RWPE2 (cell line): ENCODE data around the gene GIMAP8.

ENCODE experiments used
- ATAC-seq: fragments of 200-7000 bp; cut with Tn5 transposase; 3 replicates; pipeline ENCODE4 v1.9.1; 2021; ENCODE audit warnings: low read depth
- DNase-seq: peaks from one replicate; pipeline ENCODE4 v3.0.0-alpha.2; 2020; ENCODE audit warnings: low spot score
- H3K27ac ChIP-seq: fragments of 450-650 bp; 2 replicates; pipeline ENCODE4 v1.5.1; 2017; ENCODE audit warnings: mild to moderate bottlenecking; ENCODE audit not compliant: poor library complexity, severe bottlenecking
- H3K27me3 ChIP-seq: fragments of 250-450 bp; sonication (Bioruptor Pico); 2 replicates; pipeline ENCODE4 v1.5.1; 2021; ENCODE audit warnings: mild to moderate bottlenecking, moderate library complexity; ENCODE audit not compliant: insufficient read depth, poor library complexity, severe bottlenecking
- H3K36me3 ChIP-seq: fragments of 250-450 bp; sonication (Bioruptor Pico); 2 replicates; pipeline ENCODE4 v1.5.1; 2020; ENCODE audit warnings: low read depth, mild to moderate bottlenecking, moderate library complexity
- H3K4me1 ChIP-seq: fragments of 250-450 bp; sonication (Bioruptor Pico); 2 replicates; pipeline ENCODE4 v1.5.1; 2021; ENCODE audit warnings: mild to moderate bottlenecking, moderate library complexity; ENCODE audit not compliant: insufficient read depth, poor library complexity, severe bottlenecking
- H3K4me3 ChIP-seq: fragments of 250-450 bp; sonication (Bioruptor Pico); 2 replicates; pipeline ENCODE4 v1.5.1; 2021; ENCODE audit warnings: mild to moderate bottlenecking, moderate library complexity; ENCODE audit not compliant: severe bottlenecking
- H3K9me3 ChIP-seq: fragments of 250-450 bp; sonication (Bioruptor Pico); 2 replicates; pipeline ENCODE4 v1.5.1; 2021; ENCODE audit warnings: mild to moderate bottlenecking, moderate library complexity; ENCODE audit not compliant: severe bottlenecking
- TF ChIP-seq, protein P1 (sequence below): fragments of 450-650 bp; IDR thresholded peaks from one replicate; pipeline ENCODE4 v1.5.1; 2017; ENCODE audit warnings: mild to moderate bottlenecking, moderate library complexity; ENCODE audit not compliant: poor library complexity, severe bottlenecking

Gene GIMAP8

DNA sequence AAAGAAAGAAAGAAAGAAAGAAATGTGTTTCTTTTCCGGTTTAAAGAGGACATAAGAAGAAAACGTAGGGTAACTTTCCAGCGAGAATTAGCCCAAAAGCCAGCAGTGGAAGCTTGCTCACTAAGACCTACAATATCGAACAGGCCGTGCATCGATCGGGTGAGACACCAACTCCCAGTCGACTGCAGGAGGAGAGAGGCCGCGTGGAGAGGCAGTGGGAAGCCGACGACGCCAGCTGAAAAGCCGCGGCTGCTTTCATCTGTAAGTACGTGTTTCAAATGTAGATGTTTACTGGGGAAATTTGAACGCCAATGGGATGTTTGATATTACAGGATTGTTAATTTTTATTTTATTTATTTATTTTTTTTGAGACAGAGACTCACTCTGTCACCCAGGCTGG is 28.6 kb upstream of the GIMAP8 start:
- H3K4me3 ChIP-seq: no peak overlapping the region
- no peaks in the 10 kb centered on the region for H3K4me1 ChIP-seq
- no peak overlapping the region for H3K27ac ChIP-seq
- TF ChIP-seq, protein P1, sequence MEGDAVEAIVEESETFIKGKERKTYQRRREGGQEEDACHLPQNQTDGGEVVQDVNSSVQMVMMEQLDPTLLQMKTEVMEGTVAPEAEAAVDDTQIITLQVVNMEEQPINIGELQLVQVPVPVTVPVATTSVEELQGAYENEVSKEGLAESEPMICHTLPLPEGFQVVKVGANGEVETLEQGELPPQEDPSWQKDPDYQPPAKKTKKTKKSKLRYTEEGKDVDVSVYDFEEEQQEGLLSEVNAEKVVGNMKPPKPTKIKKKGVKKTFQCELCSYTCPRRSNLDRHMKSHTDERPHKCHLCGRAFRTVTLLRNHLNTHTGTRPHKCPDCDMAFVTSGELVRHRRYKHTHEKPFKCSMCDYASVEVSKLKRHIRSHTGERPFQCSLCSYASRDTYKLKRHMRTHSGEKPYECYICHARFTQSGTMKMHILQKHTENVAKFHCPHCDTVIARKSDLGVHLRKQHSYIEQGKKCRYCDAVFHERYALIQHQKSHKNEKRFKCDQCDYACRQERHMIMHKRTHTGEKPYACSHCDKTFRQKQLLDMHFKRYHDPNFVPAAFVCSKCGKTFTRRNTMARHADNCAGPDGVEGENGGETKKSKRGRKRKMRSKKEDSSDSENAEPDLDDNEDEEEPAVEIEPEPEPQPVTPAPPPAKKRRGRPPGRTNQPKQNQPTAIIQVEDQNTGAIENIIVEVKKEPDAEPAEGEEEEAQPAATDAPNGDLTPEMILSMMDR: no peak
- no peaks in the 10 kb centered on the region for H3K36me3 ChIP-seq
- no peak for ATAC-seq
- no peaks in the 10 kb centered on the region for H3K9me3 ChIP-seq
- H3K27me3 ChIP-seq: no peaks in the 10 kb centered on the region
- no peak for DNase-seq

DNA sequence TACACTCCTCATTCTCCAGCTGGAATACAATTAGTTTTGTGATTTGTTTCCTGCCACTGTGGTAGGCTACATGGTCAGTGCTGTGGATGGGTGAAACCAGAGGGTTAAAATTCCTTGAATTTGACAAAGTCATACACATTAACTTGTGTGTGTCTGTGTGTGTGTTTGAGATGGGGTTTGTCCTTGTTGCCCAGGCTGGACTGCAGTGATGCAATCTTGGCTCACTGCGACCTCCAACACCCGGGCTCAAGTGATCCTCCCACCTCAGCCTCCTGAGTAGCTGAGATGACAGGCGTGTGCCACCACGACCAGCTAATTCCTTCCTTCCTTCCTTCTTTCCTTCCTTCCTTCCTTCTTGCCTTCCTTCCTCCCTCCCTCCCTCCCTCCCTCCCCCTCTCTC is 24.8 kb upstream of the GIMAP8 start:
- H3K4me3 ChIP-seq: no peak overlapping the region
- no peaks in the 10 kb centered on the region for H3K27me3 ChIP-seq
- DNase-seq: no peak
- no peak for ATAC-seq
- H3K36me3 ChIP-seq: no peaks in the 10 kb centered on the region
- TF ChIP-seq, protein P1: no peak
- no peaks in the 10 kb centered on the region for H3K4me1 ChIP-seq
- H3K9me3 ChIP-seq: no peaks in the 10 kb centered on the region
- H3K27ac ChIP-seq: no peak overlapping the region

DNA sequence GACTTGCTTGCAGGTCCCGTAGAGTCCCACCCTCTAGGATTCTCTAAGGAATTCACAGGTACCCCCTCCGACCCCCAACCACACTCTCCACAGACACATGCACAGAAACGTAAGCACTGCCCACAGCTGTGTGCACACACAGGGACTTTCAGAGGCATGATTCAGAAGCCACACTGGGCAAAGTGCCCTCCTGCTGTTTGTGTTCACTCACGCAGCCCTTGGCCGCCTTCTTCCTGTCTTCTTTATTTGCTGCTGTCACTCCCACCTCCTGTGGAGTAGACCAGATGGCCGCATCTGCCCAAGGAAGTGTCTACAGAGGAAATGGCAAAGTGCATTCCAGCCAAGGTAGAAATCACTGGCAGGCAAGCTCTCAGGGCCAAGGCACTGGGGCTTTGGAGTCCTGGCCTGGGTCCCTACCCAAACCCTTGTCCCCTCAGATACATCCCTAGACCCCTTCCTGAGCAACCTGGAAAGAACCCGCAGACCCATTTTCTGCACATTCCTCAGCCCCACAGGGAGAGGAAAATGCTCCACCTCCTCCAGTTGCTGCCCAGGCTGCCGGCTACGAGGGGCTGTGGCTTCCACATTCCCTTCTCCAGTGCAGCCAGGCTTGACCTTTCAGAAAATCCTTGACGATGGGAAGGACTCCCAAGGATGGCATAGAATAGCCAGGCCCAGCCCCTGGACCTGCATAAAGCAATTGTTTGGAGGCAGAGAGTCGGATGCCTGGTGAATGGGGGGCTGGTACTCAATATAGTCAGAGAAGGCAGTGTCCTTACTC is 21.6 kb upstream of the GIMAP8 start:
- Histone ChIP-seq H3K27ac (no peak overlapping the region), H3K36me3 (no peaks in the 10 kb centered on the region), H3K4me3 (no peak overlapping the region), H3K4me1 (no peaks in the 10 kb centered on the region), H3K9me3 (no peaks in the 10 kb centered on the region), H3K27me3 (no peaks in the 10 kb centered on the region)
- DNase-seq (no peak), ATAC-seq (peak; percentile 80)
- TF ChIP-seq, protein P1: no peak

DNA sequence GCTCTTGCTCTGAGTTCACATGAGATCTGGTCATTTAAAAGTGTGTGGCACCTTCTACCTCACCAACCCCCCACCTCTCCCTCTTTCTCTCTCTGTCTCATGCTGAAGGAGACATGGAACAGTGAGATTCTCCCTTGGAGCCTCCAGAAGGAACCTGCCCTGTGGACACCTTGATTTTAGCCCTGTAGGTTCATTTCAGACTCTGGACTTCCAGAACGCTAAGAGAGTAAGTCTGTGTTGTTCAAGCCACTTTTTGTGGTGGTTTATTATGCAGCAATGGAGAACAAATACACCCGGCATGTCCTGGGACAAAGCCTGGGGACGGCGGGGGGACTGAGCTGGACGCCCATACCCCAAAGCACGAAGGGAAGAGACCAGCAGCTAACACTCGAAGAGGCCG is 20.7 kb upstream of the GIMAP8 start:
- TF ChIP-seq, protein P1: no peak
- Histone ChIP-seq H3K27ac (no peak overlapping the region), H3K4me1 (no peaks in the 10 kb centered on the region), H3K36me3 (no peaks in the 10 kb centered on the region), H3K27me3 (no peaks in the 10 kb centered on the region), H3K4me3 (no peak overlapping the region), H3K9me3 (no peaks in the 10 kb centered on the region)
- DNase-seq (no peak), ATAC-seq (no peak)

DNA sequence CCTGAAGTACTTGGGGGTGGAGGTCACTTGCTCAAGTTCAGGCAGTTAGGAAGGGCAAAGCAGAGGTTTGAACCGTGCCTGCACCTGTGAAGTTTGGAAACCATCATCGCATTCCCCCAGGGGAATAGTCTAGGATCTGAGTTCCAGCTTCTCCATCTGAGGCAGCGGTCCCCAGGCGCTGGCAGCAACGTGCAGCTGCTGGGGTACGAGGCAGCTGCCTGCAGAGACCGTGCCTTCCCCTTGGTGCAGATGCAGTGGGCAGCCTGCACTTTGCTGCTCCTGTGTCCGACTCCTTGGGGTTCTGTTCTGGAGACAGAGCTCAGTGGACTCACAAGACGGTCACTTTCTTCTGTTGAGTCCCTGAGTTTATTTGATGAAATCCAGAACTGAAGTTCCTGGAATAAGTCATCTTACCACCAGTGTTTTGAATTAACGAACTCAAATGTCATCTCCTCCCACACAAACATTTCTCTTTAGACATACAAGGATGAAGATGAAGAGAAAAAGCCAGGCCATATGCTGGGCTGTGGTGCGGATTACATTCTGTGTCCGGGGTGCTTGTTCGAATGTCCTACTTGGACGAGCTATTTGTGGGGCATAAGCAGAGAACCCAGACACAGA is 19.9 kb upstream of the GIMAP8 start:
- H3K27ac ChIP-seq: no peak overlapping the region
- DNase-seq: no peak
- H3K36me3 ChIP-seq: no peaks in the 10 kb centered on the region
- no peaks in the 10 kb centered on the region for H3K27me3 ChIP-seq
- TF ChIP-seq, protein P1: no peak
- H3K9me3 ChIP-seq: no peaks in the 10 kb centered on the region
- ATAC-seq: no peak
- no peaks in the 10 kb centered on the region for H3K4me1 ChIP-seq
- no peak overlapping the region for H3K4me3 ChIP-seq
